Smooth muscle cell (in vitro differentiated cells): Measurements from ENCODE around the gene SULT4A1. TPM values are rescaled to one million over a fixed set of nuclear protein-coding genes. Genes with fewer than 3 reads are reported as not detected.
"Not testable (repeated sequence)": the region's sequence is repeated elsewhere in the genome, so short reads cannot be mapped to it uniquely, and the experiment has no call there.

ENCODE experiments used
- DNase-seq: peaks from one replicate; lab custom pipeline; 2025; ENCODE audit not compliant: unreplicated experiment; lab: John Stamatoyannopoulos, UW
- H2AFZ ChIP-seq: fragments of 200-600 bp; sonication (generic); 2 replicates; pipeline ENCODE4 v1.6.0; 2016; ENCODE audit warnings: antibody characterized with exemption, low read depth, mild to moderate bottlenecking
- H3F3A ChIP-seq: fragments of 200-600 bp; sonication (generic); 2 replicates; pipeline ENCODE4 v1.6.0; 2017; ENCODE audit warnings: antibody characterized with exemption, low read depth
- H3K27ac ChIP-seq: fragments of 200-600 bp; sonication (generic); 2 replicates; pipeline ENCODE4 v1.5.1; 2016; ENCODE audit warnings: low read depth, mild to moderate bottlenecking
- H3K27me3 ChIP-seq: fragments of 200-600 bp; sonication (generic); 2 replicates; pipeline ENCODE4 v1.6.1; 2016; ENCODE audit warnings: low read depth, mild to moderate bottlenecking
- H3K36me3 ChIP-seq: fragments of 200-600 bp; sonication (generic); 2 replicates; pipeline ENCODE4 v1.5.1; 2016; ENCODE audit warnings: low read depth
- H3K4me1 ChIP-seq: fragments of 200-600 bp; sonication (generic); 2 replicates; pipeline ENCODE4 v1.5.1; 2016; ENCODE audit warnings: low read depth
- H3K4me2 ChIP-seq: fragments of 200-600 bp; sonication (generic); 2 replicates; pipeline ENCODE4 v1.6.0; 2016; ENCODE audit warnings: mild to moderate bottlenecking
- H3K4me3 ChIP-seq: fragments of 200-600 bp; sonication (generic); 2 replicates; pipeline ENCODE4 v1.5.1; 2016; ENCODE audit warnings: mild to moderate bottlenecking
- H3K79me2 ChIP-seq: fragments of 200-600 bp; sonication (generic); 2 replicates; pipeline ENCODE4 v1.6.0; 2016; ENCODE audit warnings: low read depth, mild to moderate bottlenecking
- H3K9ac ChIP-seq: fragments of 200-600 bp; sonication (generic); 2 replicates; pipeline ENCODE4 v1.6.0; 2016; ENCODE audit warnings: low read depth
- H3K9me3 ChIP-seq: fragments of 200-600 bp; sonication (generic); replicated peaks from 2 replicates; pipeline ENCODE4 v1.5.1; 2016; ENCODE audit warnings: low read depth
- H4K20me1 ChIP-seq: fragments of 200-600 bp; sonication (generic); 2 replicates; pipeline ENCODE4 v1.6.0; 2016; ENCODE audit warnings: low read depth
- CTCF ChIP-seq: fragments of 200-600 bp; sonication (generic); IDR thresholded peaks from 2 replicates; pipeline ENCODE4 v1.5.1; 2017; ENCODE audit warnings: borderline replicate concordance, mild to moderate bottlenecking, antibody characterized with exemption; ENCODE audit not compliant: insufficient read depth, poor library complexity, severe bottlenecking
- WGBS: methylation state at CpG from one replicate; pipeline ENCODE4 v1.1.7; 2016; ENCODE audit warnings: low lambda C conversion rate; 5-methylcytosine and 5-hydroxymethylcytosine counted together
- polyA plus RNA-seq: library from polyadenylated mRNA; unstranded; fragments of >200 nt; fragmentation: Nextera tagmentation; extraction: Ambion mirVana; gene quantifications from 2 replicates; pipeline ENCODE4 v1.2.1, GENCODE V29; 2016
- total RNA-seq: library from RNA; depleted of rRNA; stranded (reverse); fragments of >200 nt; gene quantifications from 2 replicates; pipeline ENCODE4 v1.2.3, GENCODE V29; 2014

The SULT4A1 gene
- total and polyA plus RNA-seq, 2 experiments from 2014 or later, result 2.7 to 4.9 TPM

- DNase-seq, result no peak
- Histone ChIP-seq H3K36me3 (no peaks in the 10 kb centered on the region), H3K9me3 (no peaks in the 10 kb centered on the region), H3K79me2 (no peaks in the 10 kb centered on the region), H3F3A (peaks cover 2% of the 10 kb centered on the region), H2AFZ (no peak overlapping the region), H3K4me1 (peaks cover 3% of the 10 kb centered on the region), H4K20me1 (no peaks in the 10 kb centered on the region), H3K27ac (no peak overlapping the region), H3K4me3 (no peak overlapping the region), H3K9ac (no peak overlapping the region), H3K27me3 (peaks cover 2% of the 10 kb centered on the region), H3K4me2 (no peak overlapping the region)
- WGBS, result 78% methylated on average over 7 of the region's 7 CpGs
- TF ChIP-seq CTCF, result no peak
Observed at GRCh38 chr22:43905681-43906080, 43.4 kb upstream of the SULT4A1 start.

- H3K9me3 ChIP-seq, result not testable (repeated sequence)
- WGBS, result 32% methylated on average over 12 of the region's 12 CpGs
- peak; percentile 45 for TF ChIP-seq CTCF
Observed at GRCh38 chr22:43904412-43904811, 42.1 kb upstream of the SULT4A1 start.

GRCh38 chr22:43903033-43903432 lies 40.7 kb upstream of the SULT4A1 start:
- not testable (repeated sequence) for H2AFZ ChIP-seq, H4K20me1 ChIP-seq, H3K9me3 ChIP-seq, H3K4me3 ChIP-seq, H3K4me1 ChIP-seq, H3K4me2 ChIP-seq, H3F3A ChIP-seq, DNase-seq, H3K27me3 ChIP-seq, H3K36me3 ChIP-seq, H3K79me2 ChIP-seq, H3K9ac ChIP-seq
- WGBS, result 78% methylated on average over 12 of the region's 12 CpGs
- H3K27ac ChIP-seq, result peak overlapping the region; percentile 69

More at GRCh38 chr22:43904412-43904811, 42.1 kb upstream of the SULT4A1 start:
- not testable (repeated sequence) for H2AFZ ChIP-seq, H3K4me2 ChIP-seq, H3K9ac ChIP-seq, H3K4me1 ChIP-seq, H3K4me3 ChIP-seq, H3K27ac ChIP-seq, DNase-seq, H3K36me3 ChIP-seq, H3K27me3 ChIP-seq, H4K20me1 ChIP-seq, H3K79me2 ChIP-seq, H3F3A ChIP-seq

- Histone ChIP-seq H3K4me2 (peak overlapping the region; percentile 35), H3K79me2 (no peaks in the 10 kb centered on the region), H3K9ac (peak overlapping the region; percentile 24), H3K27me3 (no peaks in the 10 kb centered on the region), H3K36me3 (no peaks in the 10 kb centered on the region), H3K27ac (peak overlapping the region; percentile 69), H2AFZ (no peak overlapping the region), H3K9me3 (no peaks in the 10 kb centered on the region), H3K4me3 (no peak overlapping the region), H3K4me1 (peaks cover 7% of the 10 kb centered on the region), H4K20me1 (no peaks in the 10 kb centered on the region), H3F3A (peaks cover 2% of the 10 kb centered on the region)
- DNase-seq, result no peak
- no peak for TF ChIP-seq CTCF
- 49% methylated on average over 5 of the region's 5 CpGs for WGBS
Observed at GRCh38 chr22:43901976-43902643, 39.8 kb upstream of the SULT4A1 start.
